WERI-Rb-1 (cell line): ENCODE results near the gene DOK4.

Source experiments
- DNase-seq: peaks from one replicate; pipeline ENCODE4 v3.0.0-alpha.2; 2020
- H3K27ac ChIP-seq: fragments of 250-450 bp; sonication (Bioruptor Pico); 2 replicates; pipeline ENCODE4 v1.5.1; 2020; ENCODE audit warnings: mild to moderate bottlenecking, moderate library complexity
- H3K27me3 ChIP-seq: fragments of 250-450 bp; sonication (Bioruptor Pico); 2 replicates; pipeline ENCODE4 v1.5.1; 2021; ENCODE audit warnings: mild to moderate bottlenecking, low read depth, moderate library complexity; ENCODE audit not compliant: insufficient read depth, severe bottlenecking
- H3K36me3 ChIP-seq: fragments of 250-450 bp; sonication (Bioruptor Pico); 2 replicates; pipeline ENCODE4 v1.5.1; 2020; ENCODE audit warnings: mild to moderate bottlenecking, moderate library complexity
- H3K4me3 ChIP-seq: 2 replicates; pipeline ENCODE4 v1.5.1; 2011; ENCODE audit warnings: low read depth, mild to moderate bottlenecking, control low read depth, low read length
- H3K9me3 ChIP-seq: fragments of 250-450 bp; sonication (Bioruptor Pico); 2 replicates; pipeline ENCODE4 v1.5.1; 2021; ENCODE audit warnings: mild to moderate bottlenecking, moderate library complexity; ENCODE audit not compliant: severe bottlenecking
- CTCF ChIP-seq: IDR thresholded peaks from 2 replicates; pipeline ENCODE4 v1.5.1; 2011; ENCODE audit warnings: low read depth, mild to moderate bottlenecking, control low read depth, inconsistent platforms, low read length

DOK4 gene

GRCh38 chr16:57507136-57508034 lies 21.1 kb upstream of the DOK4 start:
- no peak for TF ChIP-seq CTCF
- H3K4me3 ChIP-seq: no peak overlapping the region
- no peaks in the 10 kb centered on the region for H3K9me3 ChIP-seq
- peak; percentile 44 for DNase-seq
- H3K27me3 ChIP-seq: no peaks in the 10 kb centered on the region
- H3K36me3 ChIP-seq: no peaks in the 10 kb centered on the region
- peak overlapping the region; percentile 83 for H3K27ac ChIP-seq

GRCh38 chr16:57505169-57505568 lies 18.9 kb upstream of the DOK4 start:
- no peaks in the 10 kb centered on the region for H3K9me3 ChIP-seq
- no peaks in the 10 kb centered on the region for H3K36me3 ChIP-seq
- no peaks in the 10 kb centered on the region for H3K27me3 ChIP-seq
- no peak for DNase-seq
- peak overlapping the region; percentile 28 for H3K27ac ChIP-seq
- TF ChIP-seq CTCF: no peak
- H3K4me3 ChIP-seq: no peak overlapping the region

- H3K9me3 ChIP-seq: no peaks in the 10 kb centered on the region
- no peaks in the 10 kb centered on the region for H3K36me3 ChIP-seq
- H3K27ac ChIP-seq: peak overlapping the region; percentile 68
- DNase-seq: no peak
- TF ChIP-seq CTCF: no peak
- no peak overlapping the region for H3K4me3 ChIP-seq
- H3K27me3 ChIP-seq: no peaks in the 10 kb centered on the region
Observed at GRCh38 chr16:57504491-57504890, 18.2 kb upstream of the DOK4 start.

GRCh38 chr16:57504001-57504400 lies 17.7 kb upstream of the DOK4 start:
- Histone ChIP-seq H3K27ac (peak overlapping the region; percentile 68), H3K4me3 (no peak overlapping the region), H3K27me3 (no peaks in the 10 kb centered on the region), H3K9me3 (no peaks in the 10 kb centered on the region), H3K36me3 (no peaks in the 10 kb centered on the region)
- no peak for TF ChIP-seq CTCF
- DNase-seq: no peak

- peak; percentile 90 for DNase-seq
- Histone ChIP-seq H3K27ac (peak overlapping the region; percentile 68), H3K36me3 (no peaks in the 10 kb centered on the region), H3K27me3 (no peaks in the 10 kb centered on the region), H3K4me3 (no peak overlapping the region), H3K9me3 (no peaks in the 10 kb centered on the region)
- no peak for TF ChIP-seq CTCF
Observed at GRCh38 chr16:57503366-57503765, 17.1 kb upstream of the DOK4 start.
